ENCODE data around the gene IL10.
A peak's percentile ranks its signal among the peaks of the same experiment; 100 is the strongest.

IL10 gene

DNA sequence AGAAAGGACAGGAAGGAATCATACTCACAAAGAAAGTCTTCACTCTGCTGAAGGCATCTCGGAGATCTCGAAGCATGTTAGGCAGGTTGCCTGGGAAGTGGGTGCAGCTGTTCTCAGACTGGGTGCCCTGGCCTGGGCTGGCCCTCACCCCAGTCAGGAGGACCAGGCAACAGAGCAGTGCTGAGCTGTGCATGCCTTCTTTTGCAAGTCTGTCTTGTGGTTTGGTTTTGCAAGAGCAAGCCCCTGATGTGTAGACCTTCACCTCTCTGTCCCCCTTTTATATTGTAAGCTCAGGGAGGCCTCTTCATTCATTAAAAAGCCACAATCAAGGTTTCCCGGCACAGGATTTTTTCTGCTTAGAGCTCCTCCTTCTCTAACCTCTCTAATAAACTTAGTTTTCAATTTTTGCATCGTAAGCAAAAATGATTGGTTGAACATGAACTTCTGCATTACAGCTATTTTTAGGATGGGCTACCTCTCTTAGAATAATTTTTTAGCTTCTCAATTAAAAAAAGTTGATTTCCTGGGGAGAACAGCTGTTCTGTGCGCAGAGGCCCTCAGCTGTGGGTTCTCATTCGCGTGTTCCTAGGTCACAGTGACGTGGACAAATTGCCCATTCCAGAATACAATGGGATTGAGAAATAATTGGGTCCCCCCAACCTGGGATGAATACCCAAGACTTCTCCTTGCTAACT lies at the start of gene IL10:
Gene IL10 (minus strand): TSS at position 252 of the 695 bp plus-strand sequence. CDS start 59 bp downstream, at position 193.
- TF ChIP-seq GATA1 (IDR thresholded peaks at IDR 0.05; ENCODE audit: low read depth, low read length) (no peak), POLR2A (IDR thresholded peaks at IDR 0.05; ENCODE audit: low read length) (no peak)
- DNase-seq: no peak

DNA sequence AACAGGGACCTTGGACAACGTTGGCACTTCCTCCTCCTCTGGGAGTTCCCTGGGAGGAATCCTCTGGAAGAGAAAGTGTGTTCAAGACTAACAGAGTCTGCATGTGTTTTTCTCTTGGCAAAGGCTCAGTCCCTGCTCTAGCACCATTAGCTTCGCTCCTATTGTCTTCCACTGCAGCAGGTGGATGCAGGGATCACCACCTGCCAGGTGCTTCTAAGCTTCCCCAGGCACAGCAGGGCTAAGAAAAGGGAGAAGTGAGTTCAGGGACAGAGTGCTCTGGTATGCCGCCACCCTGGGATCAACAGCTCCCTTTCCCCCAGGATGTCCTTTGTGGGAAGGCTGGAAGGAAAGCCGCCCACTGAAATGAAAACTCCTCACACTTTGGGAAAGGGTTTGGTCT lies 49.2 kb upstream of the IL10 start:
- TF ChIP-seq POLR2A (IDR thresholded peaks at IDR 0.05; ENCODE audit: low read length) (no peak), GATA1 (IDR thresholded peaks at IDR 0.05; ENCODE audit: low read depth, low read length) (no peak)

DNA sequence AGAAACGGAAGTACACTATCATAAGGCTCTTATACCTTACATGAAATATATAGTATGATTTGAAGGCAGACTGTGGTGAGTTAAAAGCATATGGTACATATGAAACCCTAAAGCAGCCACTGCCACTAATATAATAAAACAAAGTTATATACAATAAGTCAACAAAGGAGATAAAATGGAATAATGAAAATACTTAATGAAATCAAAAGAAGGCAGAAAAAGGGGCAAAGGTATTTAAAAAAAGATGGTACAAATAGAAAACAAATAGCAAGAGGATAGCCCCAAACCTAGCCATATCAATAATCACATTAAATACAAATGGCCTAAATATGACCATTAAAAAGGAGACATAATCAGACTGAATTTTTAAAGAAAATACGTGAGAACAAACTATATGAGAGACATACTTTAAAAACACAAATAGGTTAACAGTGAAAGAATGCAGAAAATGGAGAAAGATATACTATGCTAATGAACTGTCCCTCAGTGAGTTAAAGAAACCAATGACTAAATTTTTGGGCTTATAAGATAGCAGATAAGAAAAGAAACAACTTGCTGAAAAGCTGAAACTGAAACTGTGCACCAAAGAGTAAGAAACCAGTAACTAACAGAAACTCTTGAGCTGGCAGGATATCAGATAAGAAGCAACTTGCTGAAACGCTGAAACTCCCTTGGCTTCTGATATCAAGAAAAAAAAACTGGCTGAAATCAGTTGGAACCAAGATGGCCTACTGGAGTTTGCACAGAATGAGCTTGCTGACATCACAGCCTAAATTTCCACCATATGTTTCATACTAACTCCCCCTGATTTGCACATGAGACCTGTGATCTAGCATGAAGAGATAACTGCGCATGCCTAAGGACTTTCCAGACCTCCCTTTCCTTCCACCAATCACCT lies 44.3 kb upstream of the IL10 start:
- TF ChIP-seq GATA1 (IDR thresholded peaks at IDR 0.05; ENCODE audit: low read depth, low read length) (no peak), POLR2A (IDR thresholded peaks at IDR 0.05; ENCODE audit: low read length) (peak; percentile 13)
- DNase-seq: peak; percentile 83 to 91

More for the DNA sequence above, 49.2 kb upstream of the IL10 start:
- DNase-seq: no peak

DNA sequence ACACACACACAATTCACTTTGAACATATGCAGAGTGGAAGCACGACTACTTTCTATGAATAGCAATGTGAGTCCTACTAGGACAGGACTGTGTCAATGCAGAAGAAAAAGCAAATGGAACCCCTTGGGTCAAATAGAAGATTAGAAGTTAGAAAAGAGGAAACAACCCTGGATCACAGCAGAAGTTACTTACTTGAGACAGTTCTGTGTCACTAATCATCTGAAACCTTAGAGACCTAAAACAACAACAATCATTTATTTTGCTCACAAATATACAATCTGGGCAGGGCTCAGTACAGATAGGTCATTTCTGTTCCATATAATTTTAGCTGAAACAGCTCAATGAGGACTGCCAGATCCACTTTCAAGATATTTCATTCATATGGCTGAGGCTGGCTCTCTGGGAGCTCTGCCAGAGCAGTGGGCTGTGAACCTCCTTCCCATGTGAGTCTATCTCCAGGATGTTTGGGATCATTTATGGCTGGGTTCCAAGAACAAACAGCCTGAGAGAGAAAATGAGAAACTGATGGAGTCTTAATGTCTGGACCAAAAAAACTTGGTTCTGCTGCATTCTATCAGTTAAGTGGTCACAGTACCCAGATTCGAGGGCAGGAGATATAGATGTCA lies 42.5 kb upstream of the IL10 start:
- no peak for TF ChIP-seq POLR2A (IDR thresholded peaks at IDR 0.05; ENCODE audit: low read length)
- TF ChIP-seq GATA1 (IDR thresholded peaks at IDR 0.05; ENCODE audit: low read depth, low read length): no peak
- DNase-seq: no peak

DNA sequence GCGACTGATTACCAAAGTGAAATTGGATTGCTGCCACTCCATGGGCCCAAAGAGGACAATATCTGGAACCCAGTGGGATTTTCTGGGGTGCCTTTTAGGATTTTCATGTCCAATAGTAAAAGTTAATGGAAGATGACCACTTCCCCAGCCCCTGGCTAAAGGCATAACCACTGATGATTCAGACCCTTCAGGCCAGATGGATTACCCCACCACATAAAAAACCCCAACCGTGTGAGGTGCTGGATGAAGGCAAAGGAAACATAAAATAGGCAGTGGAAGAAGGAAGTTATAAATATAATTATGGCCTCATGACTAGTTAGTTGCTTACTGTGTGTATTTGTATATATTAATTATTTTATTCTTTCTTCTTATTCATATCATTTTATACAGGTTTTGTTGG lies 40.2 kb upstream of the IL10 start:
- TF ChIP-seq POLR2A (IDR thresholded peaks at IDR 0.05; ENCODE audit: low read length): no peak
- TF ChIP-seq GATA1 (IDR thresholded peaks at IDR 0.05; ENCODE audit: low read depth, low read length): no peak
- DNase-seq: no peak

DNA sequence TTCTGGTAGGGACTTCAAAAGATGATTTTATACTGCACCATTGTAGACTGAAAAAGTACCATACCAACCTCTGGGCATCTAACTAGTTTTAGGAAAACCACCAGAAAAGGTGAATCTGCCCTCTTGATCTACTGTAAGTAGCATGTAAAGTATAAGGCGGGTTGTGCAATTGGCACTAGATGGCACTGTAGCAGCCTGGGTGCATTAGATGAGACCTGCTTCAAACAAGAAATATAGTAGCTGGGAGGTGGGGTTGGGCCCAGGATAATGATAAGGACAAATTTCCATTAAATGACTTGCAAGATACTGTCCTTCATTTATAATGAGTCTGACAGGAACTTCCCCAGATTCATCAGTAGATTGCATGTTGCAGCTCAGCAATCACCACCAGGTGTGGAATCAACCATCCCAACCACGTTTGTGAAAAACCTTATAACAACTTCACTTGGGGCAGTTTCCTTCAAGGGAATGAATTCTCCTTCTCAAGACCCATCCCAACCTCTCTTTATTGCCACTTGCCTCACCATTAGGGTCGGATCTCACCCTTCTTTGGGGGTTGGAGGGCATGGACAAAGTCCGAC lies 37.3 kb upstream of the IL10 start:
- TF ChIP-seq GATA1 (IDR thresholded peaks at IDR 0.05; ENCODE audit: low read depth, low read length) (no peak), POLR2A (IDR thresholded peaks at IDR 0.05; ENCODE audit: low read length) (no peak)
- DNase-seq: peak; percentile 49 to 51

DNA sequence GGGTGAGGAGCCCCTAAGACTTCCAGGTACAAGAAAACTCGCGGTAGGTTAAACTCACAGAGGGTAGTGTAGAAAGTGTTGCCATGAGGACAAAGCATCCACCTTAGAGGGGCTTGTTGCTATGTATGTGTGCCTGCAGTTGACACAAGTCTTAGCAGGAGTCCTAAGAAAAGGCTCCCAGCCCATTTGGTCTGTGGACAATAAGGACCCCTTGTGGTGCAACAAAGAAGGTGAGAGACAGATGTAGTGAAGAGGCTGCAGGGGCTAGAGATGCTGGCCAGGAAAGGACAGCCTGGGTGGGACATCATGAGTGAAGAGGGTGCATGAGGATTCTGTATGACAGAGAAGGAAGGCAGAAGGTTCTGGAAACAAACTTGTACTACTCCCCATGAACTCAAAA lies 36.3 kb upstream of the IL10 start:
- peak; percentile 16 to 46 for DNase-seq
- no peak for TF ChIP-seq POLR2A (IDR thresholded peaks at IDR 0.05; ENCODE audit: low read length)
- TF ChIP-seq GATA1 (IDR thresholded peaks at IDR 0.05; ENCODE audit: low read depth, low read length): no peak

DNA sequence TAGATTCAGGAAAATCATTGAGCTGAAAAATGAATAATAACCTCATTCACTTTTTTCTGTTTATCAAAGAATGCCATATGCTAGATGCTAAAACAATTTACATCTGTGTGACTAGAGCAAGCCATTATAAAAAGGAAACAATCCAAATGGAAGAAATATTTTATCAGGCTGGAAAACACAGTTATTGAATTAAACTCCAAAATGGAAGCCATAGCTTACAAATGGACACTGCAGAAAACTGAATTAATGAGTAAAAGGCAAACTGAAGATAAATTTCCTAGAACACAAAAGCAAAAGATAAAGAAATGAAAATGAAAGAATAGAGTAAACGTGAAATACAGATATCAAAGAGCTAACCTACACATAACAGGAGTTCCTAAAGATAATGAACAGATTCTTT lies 33.1 kb upstream of the IL10 start:
- TF ChIP-seq POLR2A (IDR thresholded peaks at IDR 0.05; ENCODE audit: low read length): no peak
- no peak for TF ChIP-seq GATA1 (IDR thresholded peaks at IDR 0.05; ENCODE audit: low read depth, low read length)
- no peak for DNase-seq

DNA sequence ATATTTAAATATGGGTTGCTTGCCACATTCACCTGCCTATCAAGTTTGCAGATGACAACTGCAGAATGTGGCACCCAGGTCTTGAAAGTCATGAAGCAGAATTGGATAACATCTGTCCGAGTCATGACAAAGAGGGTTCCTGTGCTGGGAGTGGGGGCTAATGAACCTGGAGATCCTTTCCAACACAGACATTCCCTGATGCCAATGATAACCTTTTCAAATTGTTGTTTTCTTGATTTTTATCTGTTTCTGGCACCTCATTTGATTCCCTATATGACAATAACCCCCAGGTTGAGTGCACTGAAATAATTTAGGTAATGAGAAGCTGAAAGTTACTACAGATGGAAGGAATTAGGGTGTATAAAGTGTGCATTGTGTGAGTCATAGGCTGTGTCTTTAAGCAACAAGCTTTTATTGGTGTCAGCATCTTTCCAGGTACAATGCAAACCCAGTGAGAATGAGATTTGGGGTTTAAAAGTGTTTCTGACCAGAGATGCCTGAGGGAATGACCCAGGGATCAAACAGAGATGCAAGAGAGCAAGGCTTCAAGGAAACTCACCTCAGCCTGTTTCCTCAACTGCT lies 32.0 kb upstream of the IL10 start:
- TF ChIP-seq GATA1 (IDR thresholded peaks at IDR 0.05; ENCODE audit: low read depth, low read length) (no peak), POLR2A (IDR thresholded peaks at IDR 0.05; ENCODE audit: low read length) (no peak)
- no peak for DNase-seq

DNA sequence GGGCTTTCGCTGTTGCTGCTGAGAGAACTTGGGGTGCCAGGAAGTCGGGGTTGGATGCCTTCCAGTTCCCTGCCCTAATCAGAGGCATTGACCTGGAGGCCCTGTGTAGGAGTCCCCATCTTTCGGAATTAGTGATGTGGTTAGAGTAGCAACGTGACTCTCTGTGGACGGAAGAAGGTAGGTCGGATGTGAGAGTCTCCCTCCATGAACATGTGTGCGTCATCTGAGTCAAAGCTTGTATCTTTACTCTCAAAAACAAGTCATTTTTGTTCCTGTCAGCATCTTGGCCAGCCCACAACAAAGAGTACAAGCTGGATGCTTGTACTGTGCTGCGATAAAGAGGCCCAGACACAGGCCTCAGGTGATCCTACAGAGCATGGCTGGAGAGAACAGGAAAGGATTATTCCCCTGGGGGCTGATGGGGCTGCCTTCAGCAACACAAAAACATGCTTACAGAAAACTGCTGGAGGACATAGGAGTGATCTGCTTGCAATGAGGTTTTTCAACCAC lies 31.0 kb upstream of the IL10 start:
- no peak for TF ChIP-seq GATA1 (IDR thresholded peaks at IDR 0.05; ENCODE audit: low read depth, low read length)
- no peak for TF ChIP-seq POLR2A (IDR thresholded peaks at IDR 0.05; ENCODE audit: low read length)
- no peak for DNase-seq

DNA sequence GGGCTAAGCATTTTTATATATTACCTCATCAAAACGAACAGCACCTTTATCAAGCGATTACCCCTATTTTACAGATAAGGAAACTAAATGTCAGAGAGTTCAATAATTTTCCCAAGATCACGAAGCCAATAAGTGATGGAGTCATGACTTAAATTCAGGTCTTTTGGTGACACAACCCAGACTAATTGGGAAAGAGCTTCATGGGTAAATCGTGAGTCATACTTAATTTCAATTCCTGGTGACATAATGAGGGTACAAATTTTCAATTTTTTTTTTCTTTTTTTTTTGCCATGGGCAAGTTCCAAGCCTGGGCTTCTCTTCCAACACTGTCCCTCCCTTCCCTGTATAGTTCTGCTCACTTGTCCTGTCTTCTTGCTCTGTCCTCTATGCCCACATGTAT lies 30.1 kb upstream of the IL10 start:
- no peak for TF ChIP-seq GATA1 (IDR thresholded peaks at IDR 0.05; ENCODE audit: low read depth, low read length)
- no peak for TF ChIP-seq POLR2A (IDR thresholded peaks at IDR 0.05; ENCODE audit: low read length)
- no peak for DNase-seq

DNA sequence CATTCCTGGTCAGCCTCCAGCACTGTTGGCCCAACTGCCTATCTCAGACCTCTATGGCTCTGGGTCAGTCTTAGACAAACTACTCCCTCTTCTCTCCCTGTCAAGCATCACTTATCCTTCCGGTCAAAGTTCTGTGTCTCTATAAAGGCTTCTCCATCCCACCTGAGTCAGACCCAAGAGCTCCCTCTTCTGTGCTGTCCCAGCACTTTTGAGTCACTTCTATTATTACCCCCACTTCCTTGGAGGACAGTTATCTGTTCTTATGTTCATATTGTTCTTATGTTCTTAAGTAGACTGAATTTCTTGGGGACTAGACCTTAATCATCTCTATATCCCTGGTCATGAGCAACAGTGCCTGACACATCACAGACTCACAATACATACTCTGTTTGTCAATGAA lies 29.2 kb upstream of the IL10 start:
- DNase-seq: no peak
- no peak for TF ChIP-seq GATA1 (IDR thresholded peaks at IDR 0.05; ENCODE audit: low read depth, low read length)
- no peak for TF ChIP-seq POLR2A (IDR thresholded peaks at IDR 0.05; ENCODE audit: low read length)

DNA sequence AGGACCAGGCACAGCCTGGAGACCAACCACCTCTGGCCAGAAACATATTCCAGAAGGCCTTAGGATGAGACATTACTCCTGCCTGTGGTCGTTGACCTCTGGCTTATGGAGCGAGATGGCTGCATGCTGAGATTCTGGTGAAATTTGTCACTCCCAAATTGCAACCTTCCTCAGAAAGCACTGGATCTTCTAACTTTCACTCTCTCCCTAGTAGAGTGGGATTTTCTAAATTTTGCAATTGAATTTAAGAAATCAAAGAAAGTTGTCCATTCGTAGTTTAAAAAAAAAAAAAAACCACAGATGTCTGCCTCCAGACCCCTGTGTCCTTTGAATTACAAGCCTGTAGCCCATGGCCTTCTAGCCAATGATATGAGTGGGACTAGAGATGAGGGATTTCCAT lies 28.6 kb upstream of the IL10 start:
- TF ChIP-seq GATA1 (IDR thresholded peaks at IDR 0.05; ENCODE audit: low read depth, low read length) (no peak), POLR2A (IDR thresholded peaks at IDR 0.05; ENCODE audit: low read length) (no peak)
- DNase-seq: no peak
